GM19438 (cell line): ENCODE results near the gene PHF20.
A peak's percentile ranks its signal among the peaks of the same experiment; 100 is the strongest.
"Not testable (repeated sequence)": the region's sequence is repeated elsewhere in the genome, so short reads cannot be mapped to it uniquely, and the experiment has no call there.

ENCODE experiments used
- ATAC-seq: cut with Tn5 transposase; IDR thresholded peaks from one replicate; pipeline ENCODE4 v1.9.1; 2021; ENCODE audit warnings: low read depth; ENCODE audit not compliant: unreplicated experiment

Gene PHF20

GRCh38 chr20:35882427-35883161, 110.8 kb downstream of the PHF20 start:
- ATAC-seq: not testable (repeated sequence)

GRCh38 chr20:35883336-35883777, 111.5 kb downstream of the PHF20 start:
- ATAC-seq: no peak

GRCh38 chr20:35883778-35884540, 112.1 kb downstream of the PHF20 start:
- ATAC-seq: no peak

- no peak for ATAC-seq
Observed at GRCh38 chr20:35884541-35884865, 112.7 kb downstream of the PHF20 start.

- ATAC-seq: no peak
Observed at GRCh38 chr20:35885212-35885611, 113.4 kb downstream of the PHF20 start.

- ATAC-seq: no peak
Observed at GRCh38 chr20:35886537-35886936, 114.7 kb downstream of the PHF20 start.

GRCh38 chr20:35887393-35888064, 115.7 kb downstream of the PHF20 start:
- ATAC-seq: no peak

- ATAC-seq: no peak
Observed at GRCh38 chr20:35888657-35889056, 116.8 kb downstream of the PHF20 start.

GRCh38 chr20:35891375-35891774, 119.6 kb downstream of the PHF20 start:
- no peak for ATAC-seq

- ATAC-seq: no peak
Observed at GRCh38 chr20:35892871-35893270, 121.1 kb downstream of the PHF20 start.

GRCh38 chr20:35893942-35894341, 122.1 kb downstream of the PHF20 start:
- peak; percentile 68 for ATAC-seq

GRCh38 chr20:35895516-35895915, 123.7 kb downstream of the PHF20 start:
- not testable (repeated sequence) for ATAC-seq

- ATAC-seq: no peak
Observed at GRCh38 chr20:35899064-35899463, 127.2 kb downstream of the PHF20 start.

GRCh38 chr20:35901230-35901629, 129.4 kb downstream of the PHF20 start:
- not testable (repeated sequence) for ATAC-seq

- no peak for ATAC-seq
Observed at GRCh38 chr20:35901678-35902544, 130.1 kb downstream of the PHF20 start.

GRCh38 chr20:35902545-35902941, 130.7 kb downstream of the PHF20 start:
- ATAC-seq: no peak

- no peak for ATAC-seq
Observed at GRCh38 chr20:35903843-35904242, 132.0 kb downstream of the PHF20 start.

GRCh38 chr20:35904982-35905663, 133.3 kb downstream of the PHF20 start:
- ATAC-seq: no peak

- ATAC-seq: no peak
Observed at GRCh38 chr20:35907017-35907701, 135.3 kb downstream of the PHF20 start.
